Hepatic stellate cell (primary cell): ENCODE results near the gene FAM110A.
A peak's percentile ranks its signal among the peaks of the same experiment; 100 is the strongest.
"Not testable (repeated sequence)": the region's sequence is repeated elsewhere in the genome, so short reads cannot be mapped to it uniquely, and the experiment has no call there.

ENCODE experiments used
- DNase-seq: peaks from one replicate; pipeline ENCODE4 v3.0.0; 2011; ENCODE audit warnings: low spot score

FAM110A gene

GRCh38 chr20:844473-845225, 11.1 kb downstream of the FAM110A start:
- DNase-seq, result peak; percentile 98

- DNase-seq, result no peak
Observed at GRCh38 chr20:845226-845868, 11.8 kb downstream of the FAM110A start.

GRCh38 chr20:845941-846893, 12.7 kb downstream of the FAM110A start:
- DNase-seq, result no peak

- DNase-seq, result no peak
Observed at GRCh38 chr20:846894-847278, 13.4 kb downstream of the FAM110A start.

- no peak for DNase-seq
Observed at GRCh38 chr20:848193-848592, 14.7 kb downstream of the FAM110A start.

GRCh38 chr20:848731-849130, 15.2 kb downstream of the FAM110A start:
- DNase-seq, result not testable (repeated sequence)

- no peak for DNase-seq
Observed at GRCh38 chr20:853406-853996, 20.0 kb downstream of the FAM110A start.

- no peak for DNase-seq
Observed at GRCh38 chr20:854601-855000, 21.1 kb downstream of the FAM110A start.

GRCh38 chr20:855466-856360, 22.2 kb downstream of the FAM110A start:
- no peak for DNase-seq

- peak; percentile 30 for DNase-seq
Observed at GRCh38 chr20:856361-856775, 22.9 kb downstream of the FAM110A start.

GRCh38 chr20:858011-858410, 24.5 kb downstream of the FAM110A start:
- no peak for DNase-seq

- DNase-seq, result no peak
Observed at GRCh38 chr20:859751-860231, 26.3 kb downstream of the FAM110A start.

- DNase-seq, result no peak
Observed at GRCh38 chr20:860891-861290, 27.4 kb downstream of the FAM110A start.

- DNase-seq, result no peak
Observed at GRCh38 chr20:865440-865839, 31.9 kb downstream of the FAM110A start.

- DNase-seq, result no peak
Observed at GRCh38 chr20:868279-868678, 34.8 kb downstream of the FAM110A start.

GRCh38 chr20:869606-870005, 36.1 kb downstream of the FAM110A start:
- DNase-seq, result no peak

GRCh38 chr20:870758-871157, 37.2 kb downstream of the FAM110A start:
- DNase-seq, result no peak

GRCh38 chr20:871436-871835, 37.9 kb downstream of the FAM110A start:
- no peak for DNase-seq

- no peak for DNase-seq
Observed at GRCh38 chr20:871948-872347, 38.4 kb downstream of the FAM110A start.

GRCh38 chr20:872855-873520, 39.5 kb downstream of the FAM110A start:
- no peak for DNase-seq
